ENCODE data around the gene FAM20B. TPM values are rescaled to one million over a fixed set of nuclear protein-coding genes. Genes with fewer than 3 reads are reported as not detected.
A peak's percentile ranks its signal among the peaks of the same experiment; 100 is the strongest.

FAM20B gene
- total RNA-seq, 1 donor from 2014 or later: 33.8 TPM

- no peak overlapping the region for H3K27ac Mint-ChIP-seq
- H3K4me2 ChIP-seq: no peak overlapping the region
These were observed 51.7 kb downstream of the FAM20B start for GRCh38 chr1:179077396-179077795.

GRCh38 chr1:179079113-179079761, 53.5 kb downstream of the FAM20B start:
- Histone ChIP-seq H3K4me1 (no peaks in the 10 kb centered on the region), H3K27ac (no peak overlapping the region), H3F3A (ENCODE audit: low read depth) (peaks cover 12% of the 10 kb centered on the region), H3K36me3 (no peaks in the 10 kb centered on the region), H3K79me2 (ENCODE audit: low read depth) (no peaks in the 10 kb centered on the region), H3K9ac (no peak overlapping the region), H2AFZ (replicated peaks) (no peak overlapping the region), H3K4me3 (no peak overlapping the region), H3K4me2 (no peak overlapping the region), H3K27me3 (peaks cover 11% of the 10 kb centered on the region), H3K9me3 (ENCODE audit: low read depth) (no peaks in the 10 kb centered on the region), H4K20me1 (ENCODE audit: low read depth) (no peaks in the 10 kb centered on the region)
- Mint-ChIP-seq H3K27ac (no peak overlapping the region), H3K9me3 (no peaks in the 10 kb centered on the region), H3K27me3 (ENCODE audit: insufficient read depth, low read depth) (peaks cover 3% of the 10 kb centered on the region), H3K36me3 (peaks cover 2% of the 10 kb centered on the region), H3K4me1 (peaks cover 18% of the 10 kb centered on the region), H3K4me3 (no peak overlapping the region)
- no peak for TF ChIP-seq EZH2phosphoT487 (IDR thresholded peaks at IDR 0.05)
- TF ChIP-seq CTCF (IDR thresholded peaks at IDR 0.05): peak; percentile 77
- DNase-seq (ENCODE audit: low spot score): peak; percentile 77

More at GRCh38 chr1:179077396-179077795, 51.7 kb downstream of the FAM20B start:
- DNase-seq (ENCODE audit: low spot score): no peak
- Histone ChIP-seq H3K9ac (no peak overlapping the region), H3K36me3 (no peaks in the 10 kb centered on the region), H3K4me3 (no peak overlapping the region), H3F3A (ENCODE audit: low read depth) (peaks cover 12% of the 10 kb centered on the region), H3K9me3 (ENCODE audit: low read depth) (no peaks in the 10 kb centered on the region), H3K79me2 (ENCODE audit: low read depth) (no peaks in the 10 kb centered on the region), H3K27me3 (no peaks in the 10 kb centered on the region), H2AFZ (replicated peaks) (no peak overlapping the region), H3K27ac (no peak overlapping the region), H4K20me1 (ENCODE audit: low read depth) (no peaks in the 10 kb centered on the region), H3K4me1 (no peaks in the 10 kb centered on the region)
- Mint-ChIP-seq H3K36me3 (peaks cover 9% of the 10 kb centered on the region), H3K4me3 (no peak overlapping the region), H3K9me3 (no peaks in the 10 kb centered on the region), H3K27me3 (ENCODE audit: insufficient read depth, low read depth) (peaks cover 3% of the 10 kb centered on the region), H3K4me1 (peaks cover 10% of the 10 kb centered on the region)
- no peak for TF ChIP-seq CTCF (IDR thresholded peaks at IDR 0.05)
- no peak for TF ChIP-seq EZH2phosphoT487 (IDR thresholded peaks at IDR 0.05)
- TF ChIP-seq EZH2 (IDR thresholded peaks at IDR 0.05): no peak

GRCh38 chr1:179080866-179081686, 55.4 kb downstream of the FAM20B start:
- peaks cover 18% of the 10 kb centered on the region for H3K4me1 Mint-ChIP-seq
- no peak overlapping the region for H3K27ac Mint-ChIP-seq
- H3K36me3 Mint-ChIP-seq: peaks cover 1% of the 10 kb centered on the region
- DNase-seq (ENCODE audit: low spot score): peak; percentile 5
- Histone ChIP-seq H3F3A (ENCODE audit: low read depth) (peaks cover 12% of the 10 kb centered on the region), H3K9ac (no peak overlapping the region), H3K27ac (no peak overlapping the region), H2AFZ (replicated peaks) (peak overlapping the region; percentile 91), H3K4me1 (no peaks in the 10 kb centered on the region), H3K27me3 (peaks cover 11% of the 10 kb centered on the region), H4K20me1 (ENCODE audit: low read depth) (no peaks in the 10 kb centered on the region), H3K36me3 (no peaks in the 10 kb centered on the region), H3K4me3 (peak overlapping the region; percentile 71), H3K4me2 (peak overlapping the region; percentile 90), H3K79me2 (ENCODE audit: low read depth) (no peaks in the 10 kb centered on the region), H3K9me3 (ENCODE audit: low read depth) (no peaks in the 10 kb centered on the region)
- TF ChIP-seq CTCF (IDR thresholded peaks at IDR 0.05) (no peak), EZH2phosphoT487 (IDR thresholded peaks at IDR 0.05) (no peak), EZH2 (IDR thresholded peaks at IDR 0.05) (no peak)
- peaks cover 3% of the 10 kb centered on the region for H3K27me3 Mint-ChIP-seq (ENCODE audit: insufficient read depth, low read depth)
- H3K9me3 Mint-ChIP-seq: no peaks in the 10 kb centered on the region
- peak overlapping the region; percentile 94 for H3K4me3 Mint-ChIP-seq
